ENCODE measurements around the gene MEAF6. TPM values are rescaled to one million over a fixed set of nuclear protein-coding genes. Genes with fewer than 3 reads are reported as not detected.

MEAF6 gene
- total RNA-seq, 4 donors from 2014 or later, result 63.6 to 105 (median 68.7) TPM

DNA sequence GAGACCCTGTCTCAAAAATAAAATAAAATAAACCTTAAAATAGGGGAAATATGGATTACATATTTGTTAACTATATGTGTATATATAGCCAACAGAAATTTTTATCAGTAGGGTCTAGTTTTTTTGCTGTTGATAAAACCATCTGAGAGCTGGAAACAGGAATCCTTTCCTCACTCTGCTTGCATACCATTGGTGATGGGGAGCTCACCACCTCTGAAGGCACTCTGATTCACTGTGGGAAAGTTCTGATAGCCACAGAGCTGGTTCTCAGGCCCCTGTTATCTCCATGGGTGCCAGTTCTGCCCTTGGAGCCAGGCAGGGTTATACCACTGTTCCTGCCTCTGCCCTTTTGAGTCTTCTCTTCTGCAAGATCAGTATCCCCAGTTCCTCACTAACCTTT, 58.0 kb downstream of the MEAF6 start:
- Histone ChIP-seq H3K9me3 (no peaks in the 10 kb centered on the region), H3K27ac (no peak overlapping the region), H3K4me3 (no peak overlapping the region), H3K27me3 (no peaks in the 10 kb centered on the region), H3K4me1 (peaks cover 9% of the 10 kb centered on the region), H3K36me3 (no peaks in the 10 kb centered on the region)
- no peak for DNase-seq (ENCODE audit: low spot score in 2 of 2)
- TF ChIP-seq EP300 (IDR thresholded peaks at IDR 0.05) (no peak), POLR2A (IDR thresholded peaks at IDR 0.05) (no peak), POLR2AphosphoS5 (IDR thresholded peaks at IDR 0.05) (no peak)
- TF ChIP-seq, protein P1, sequence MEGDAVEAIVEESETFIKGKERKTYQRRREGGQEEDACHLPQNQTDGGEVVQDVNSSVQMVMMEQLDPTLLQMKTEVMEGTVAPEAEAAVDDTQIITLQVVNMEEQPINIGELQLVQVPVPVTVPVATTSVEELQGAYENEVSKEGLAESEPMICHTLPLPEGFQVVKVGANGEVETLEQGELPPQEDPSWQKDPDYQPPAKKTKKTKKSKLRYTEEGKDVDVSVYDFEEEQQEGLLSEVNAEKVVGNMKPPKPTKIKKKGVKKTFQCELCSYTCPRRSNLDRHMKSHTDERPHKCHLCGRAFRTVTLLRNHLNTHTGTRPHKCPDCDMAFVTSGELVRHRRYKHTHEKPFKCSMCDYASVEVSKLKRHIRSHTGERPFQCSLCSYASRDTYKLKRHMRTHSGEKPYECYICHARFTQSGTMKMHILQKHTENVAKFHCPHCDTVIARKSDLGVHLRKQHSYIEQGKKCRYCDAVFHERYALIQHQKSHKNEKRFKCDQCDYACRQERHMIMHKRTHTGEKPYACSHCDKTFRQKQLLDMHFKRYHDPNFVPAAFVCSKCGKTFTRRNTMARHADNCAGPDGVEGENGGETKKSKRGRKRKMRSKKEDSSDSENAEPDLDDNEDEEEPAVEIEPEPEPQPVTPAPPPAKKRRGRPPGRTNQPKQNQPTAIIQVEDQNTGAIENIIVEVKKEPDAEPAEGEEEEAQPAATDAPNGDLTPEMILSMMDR (IDR thresholded peaks at IDR 0.05), result no peak

- Histone ChIP-seq H3K4me3 (no peak overlapping the region), H3K27me3 (no peaks in the 10 kb centered on the region), H3K9me3 (no peaks in the 10 kb centered on the region), H3K36me3 (no peaks in the 10 kb centered on the region), H3K27ac (peak overlapping the region; percentile 62), H3K4me1 (peaks cover 9% of the 10 kb centered on the region)
- WGBS, result 79% methylated on average over 10 of the region's 10 CpGs
- no peak for DNase-seq (ENCODE audit: low spot score in 2 of 2)
- TF ChIP-seq, protein P1 (IDR thresholded peaks at IDR 0.05), result no peak
- TF ChIP-seq POLR2A (IDR thresholded peaks at IDR 0.05) (no peak), EP300 (IDR thresholded peaks at IDR 0.05) (no peak), POLR2AphosphoS5 (IDR thresholded peaks at IDR 0.05) (no peak)
These were observed 59.0 kb downstream of the MEAF6 start for GRCh38 chr1:37455516-37455915.

GRCh38 chr1:37453647-37454046, 60.9 kb downstream of the MEAF6 start:
- Histone ChIP-seq H3K27me3 (peaks cover 12% of the 10 kb centered on the region), H3K4me1 (peaks cover 23% of the 10 kb centered on the region), H3K9me3 (no peaks in the 10 kb centered on the region), H3K27ac (no peak overlapping the region), H3K4me3 (no peak overlapping the region), H3K36me3 (no peaks in the 10 kb centered on the region)
- no peak for DNase-seq (ENCODE audit: low spot score in 2 of 2)
- TF ChIP-seq, protein P1 (IDR thresholded peaks at IDR 0.05), result no peak
- TF ChIP-seq POLR2A (IDR thresholded peaks at IDR 0.05) (no peak), EP300 (IDR thresholded peaks at IDR 0.05) (no peak), POLR2AphosphoS5 (IDR thresholded peaks at IDR 0.05) (no peak)
- WGBS, result 80% methylated on average over 6 of the region's 7 CpGs

GRCh38 chr1:37452416-37452815, 62.1 kb downstream of the MEAF6 start:
- TF ChIP-seq POLR2A (IDR thresholded peaks at IDR 0.05), result no peak
- no peak for TF ChIP-seq POLR2AphosphoS5 (IDR thresholded peaks at IDR 0.05)
- TF ChIP-seq, protein P1 (IDR thresholded peaks at IDR 0.05), result no peak
- TF ChIP-seq EP300 (IDR thresholded peaks at IDR 0.05), result no peak
- H3K27ac ChIP-seq, result no peak overlapping the region

GRCh38 chr1:37449936-37450335, 64.6 kb downstream of the MEAF6 start:
- H3K27ac ChIP-seq, result no peak overlapping the region
- TF ChIP-seq POLR2A (IDR thresholded peaks at IDR 0.05) (no peak), POLR2AphosphoS5 (IDR thresholded peaks at IDR 0.05) (no peak), EP300 (IDR thresholded peaks at IDR 0.05) (no peak)
- TF ChIP-seq, protein P1 (IDR thresholded peaks at IDR 0.05), result no peak
- no peak for DNase-seq (ENCODE audit: low spot score in 2 of 2)
- H3K4me3 ChIP-seq, result no peak overlapping the region
- WGBS, result 40% methylated on average over 5 of the region's 5 CpGs
- H3K9me3 ChIP-seq, result no peaks in the 10 kb centered on the region
- peaks cover 24% of the 10 kb centered on the region for H3K27me3 ChIP-seq
- H3K36me3 ChIP-seq, result no peaks in the 10 kb centered on the region
- H3K4me1 ChIP-seq, result peaks cover 21% of the 10 kb centered on the region

More at GRCh38 chr1:37452416-37452815, 62.1 kb downstream of the MEAF6 start:
- no peak for DNase-seq (ENCODE audit: low spot score in 2 of 2)
- no peaks in the 10 kb centered on the region for H3K36me3 ChIP-seq
- no peaks in the 10 kb centered on the region for H3K9me3 ChIP-seq
- H3K4me3 ChIP-seq, result no peak overlapping the region
- 78% methylated on average over 6 of the region's 6 CpGs for WGBS
- H3K4me1 ChIP-seq, result peaks cover 28% of the 10 kb centered on the region
- H3K27me3 ChIP-seq, result peaks cover 24% of the 10 kb centered on the region

Data from suprapubic skin (tissue), 4 donors.